Measurements from ENCODE around the gene DNAH2. TPM values are rescaled to one million over a fixed set of nuclear protein-coding genes. Genes with fewer than 3 reads are reported as not detected.

DNAH2 gene
- total and polyA plus RNA-seq, 2 of the 13 experiments (the other 11 are each of a cell fraction or from before 2014, with no cell fraction given), result not detected

- TF ChIP-seq, protein P1, sequence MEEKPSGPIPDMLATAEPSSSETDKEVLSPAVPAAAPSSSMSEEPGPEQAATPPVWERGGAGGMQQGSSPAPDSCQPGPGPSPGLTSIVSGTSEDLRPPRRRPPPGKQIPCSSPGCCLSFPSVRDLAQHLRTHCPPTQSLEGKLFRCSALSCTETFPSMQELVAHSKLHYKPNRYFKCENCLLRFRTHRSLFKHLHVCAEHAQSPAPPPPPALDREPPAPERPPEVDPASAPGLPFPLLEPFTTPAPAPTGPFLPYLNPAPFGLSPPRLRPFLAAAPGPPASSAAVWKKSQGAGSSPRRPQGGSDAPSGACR (CRISPR knock-in tag; IDR thresholded peaks at IDR 0.05), result no peak
- TF ChIP-seq ZSCAN20 (CRISPR knock-in tag; IDR thresholded peaks at IDR 0.05; ENCODE audit: borderline replicate concordance) (no peak), FOXM1 (CRISPR knock-in tag; IDR thresholded peaks at IDR 0.05) (no peak), ZNF484 (CRISPR knock-in tag; IDR thresholded peaks at IDR 0.05; ENCODE audit: borderline replicate concordance, low read depth) (no peak), HOXA9 (CRISPR knock-in tag; IDR thresholded peaks at IDR 0.05; ENCODE audit: borderline replicate concordance) (no peak), SP5 (CRISPR knock-in tag; IDR thresholded peaks at IDR 0.05; ENCODE audit: borderline replicate concordance, low read depth) (peak; percentile 17; the same call in 1 of the 2 replicates), TFAP4 (IDR thresholded peaks at IDR 0.05; ENCODE audit: borderline replicate concordance, low read depth) (peak; percentile 31; the same call in 1 of the 2 replicates), ZNF574 (CRISPR knock-in tag; IDR thresholded peaks at IDR 0.05) (no peak; the same call in 1 of the 2 replicates), SETDB1 (CRISPR knock-in tag; IDR thresholded peaks at IDR 0.05; ENCODE audit: borderline replicate concordance) (no peak), RCOR2 (CRISPR knock-in tag; IDR thresholded peaks at IDR 0.05) (no peak), ZIK1 (CRISPR knock-in tag; IDR thresholded peaks at IDR 0.05; ENCODE audit: borderline replicate concordance, low read depth) (no peak), GPBP1L1 (CRISPR knock-in tag; IDR thresholded peaks at IDR 0.05) (no peak), HMG20B (CRISPR knock-in tag; conservative IDR thresholded peaks at IDR 0.05) (no peak), GMEB2 (CRISPR knock-in tag; IDR thresholded peaks at IDR 0.05; ENCODE audit: low read depth) (no peak)
- TF ChIP-seq, protein P2, sequence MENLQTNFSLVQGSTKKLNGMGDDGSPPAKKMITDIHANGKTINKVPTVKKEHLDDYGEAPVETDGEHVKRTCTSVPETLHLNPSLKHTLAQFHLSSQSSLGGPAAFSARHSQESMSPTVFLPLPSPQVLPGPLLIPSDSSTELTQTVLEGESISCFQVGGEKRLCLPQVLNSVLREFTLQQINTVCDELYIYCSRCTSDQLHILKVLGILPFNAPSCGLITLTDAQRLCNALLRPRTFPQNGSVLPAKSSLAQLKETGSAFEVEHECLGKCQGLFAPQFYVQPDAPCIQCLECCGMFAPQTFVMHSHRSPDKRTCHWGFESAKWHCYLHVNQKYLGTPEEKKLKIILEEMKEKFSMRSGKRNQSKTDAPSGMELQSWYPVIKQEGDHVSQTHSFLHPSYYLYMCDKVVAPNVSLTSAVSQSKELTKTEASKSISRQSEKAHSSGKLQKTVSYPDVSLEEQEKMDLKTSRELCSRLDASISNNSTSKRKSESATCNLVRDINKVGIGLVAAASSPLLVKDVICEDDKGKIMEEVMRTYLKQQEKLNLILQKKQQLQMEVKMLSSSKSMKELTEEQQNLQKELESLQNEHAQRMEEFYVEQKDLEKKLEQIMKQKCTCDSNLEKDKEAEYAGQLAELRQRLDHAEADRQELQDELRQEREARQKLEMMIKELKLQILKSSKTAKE (CRISPR knock-in tag; IDR thresholded peaks at IDR 0.05; ENCODE audit: borderline replicate concordance), result no peak
- TF ChIP-seq, protein P3, sequence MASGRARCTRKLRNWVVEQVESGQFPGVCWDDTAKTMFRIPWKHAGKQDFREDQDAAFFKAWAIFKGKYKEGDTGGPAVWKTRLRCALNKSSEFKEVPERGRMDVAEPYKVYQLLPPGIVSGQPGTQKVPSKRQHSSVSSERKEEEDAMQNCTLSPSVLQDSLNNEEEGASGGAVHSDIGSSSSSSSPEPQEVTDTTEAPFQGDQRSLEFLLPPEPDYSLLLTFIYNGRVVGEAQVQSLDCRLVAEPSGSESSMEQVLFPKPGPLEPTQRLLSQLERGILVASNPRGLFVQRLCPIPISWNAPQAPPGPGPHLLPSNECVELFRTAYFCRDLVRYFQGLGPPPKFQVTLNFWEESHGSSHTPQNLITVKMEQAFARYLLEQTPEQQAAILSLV (CRISPR knock-in tag; IDR thresholded peaks at IDR 0.05; ENCODE audit: borderline replicate concordance), result no peak
Observed at GRCh38 chr17:7844292-7845154, 127.0 kb downstream of the DNAH2 start (continued).
